Retinal pigment epithelial cell (primary cell): ENCODE results near the gene LOXL3.

Experiments
- DNase-seq: peaks from one replicate; pipeline ENCODE4 v3.0.0-alpha.2; 2010; ENCODE audit warnings: low read depth
- H3K4me3 ChIP-seq: 2 replicates; pipeline ENCODE4 v1.5.1; 2011; ENCODE audit warnings: mild to moderate bottlenecking, low read length, control low read depth, moderate library complexity
- CTCF ChIP-seq: conservative IDR thresholded peaks from 2 replicates; pipeline ENCODE4 v1.5.1; 2011; ENCODE audit warnings: low read depth, low read length, control low read depth, inconsistent platforms

Gene LOXL3

GRCh38 chr2:74546004-74546403 lies 7.7 kb downstream of the LOXL3 start:
- no peak for DNase-seq
- no peak for TF ChIP-seq CTCF
- no peak overlapping the region for H3K4me3 ChIP-seq

GRCh38 chr2:74544634-74545033 lies 9.1 kb downstream of the LOXL3 start:
- no peak overlapping the region for H3K4me3 ChIP-seq
- no peak for DNase-seq
- TF ChIP-seq CTCF: peak; percentile 16

DNA sequence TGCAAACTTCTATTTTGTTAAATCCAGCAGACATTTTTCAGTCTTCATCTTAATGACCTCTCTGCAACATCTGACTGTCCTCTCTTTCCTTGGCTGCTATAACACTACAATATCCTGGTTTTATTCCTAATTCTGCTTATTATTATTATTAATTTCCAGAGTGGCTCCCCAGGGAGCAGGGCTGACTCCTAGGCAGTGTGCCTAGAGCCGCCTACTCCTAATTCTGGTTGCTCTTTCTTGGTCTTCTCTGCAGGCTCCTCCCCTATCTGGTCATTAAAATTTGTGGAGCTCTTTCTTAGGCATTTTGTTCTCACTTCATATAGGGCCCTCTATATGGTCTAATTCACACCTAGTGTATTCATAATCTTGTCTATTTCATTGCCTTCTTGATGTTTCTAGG lies 10.8 kb downstream of the LOXL3 start:
- no peak for DNase-seq
- H3K4me3 ChIP-seq: no peak overlapping the region
- no peak for TF ChIP-seq CTCF

DNA sequence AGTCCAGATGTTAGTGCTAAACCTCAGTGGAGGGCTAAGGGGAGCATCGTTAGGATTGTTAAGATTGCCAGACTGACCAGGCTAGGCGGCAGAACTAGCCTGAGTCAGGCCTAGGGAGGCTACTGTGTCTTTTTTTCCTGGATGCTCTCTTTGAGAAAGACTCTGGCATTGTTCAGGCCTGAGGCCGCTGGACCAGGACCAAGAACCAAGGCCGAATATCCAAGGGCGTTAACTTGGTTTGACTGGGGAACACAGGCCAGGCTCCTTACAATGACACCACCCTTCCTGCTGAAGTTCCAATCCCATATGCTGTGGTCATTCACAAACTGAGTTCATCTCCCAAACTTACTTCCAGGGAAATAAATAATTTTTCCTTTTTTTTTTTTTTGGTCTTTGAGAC lies 13.5 kb downstream of the LOXL3 start:
- no peak overlapping the region for H3K4me3 ChIP-seq
- no peak for TF ChIP-seq CTCF
- DNase-seq: no peak

DNA sequence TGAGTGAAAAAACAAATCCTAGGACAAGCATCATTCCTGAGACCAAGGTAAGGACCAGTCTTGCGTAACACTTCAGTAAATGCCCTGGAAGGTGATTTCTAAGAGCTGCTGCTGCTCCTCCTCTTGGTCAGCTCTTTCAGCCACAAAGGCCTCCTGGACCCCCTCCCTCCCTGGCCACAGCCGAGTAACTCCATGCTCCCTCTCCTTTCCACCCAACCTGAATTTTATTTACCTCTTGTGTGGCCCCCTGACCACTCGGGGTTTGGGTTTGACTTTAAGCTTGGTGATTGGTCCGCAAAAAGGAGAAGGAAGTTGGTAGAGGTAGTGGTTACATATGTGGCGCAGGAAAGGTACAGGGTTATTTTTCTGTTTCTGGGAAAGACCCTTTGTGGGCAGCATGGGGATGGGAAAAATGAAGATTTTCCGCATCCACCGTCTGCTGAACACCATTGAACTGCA lies 14.8 kb downstream of the LOXL3 start:
- H3K4me3 ChIP-seq: no peak overlapping the region
- DNase-seq: no peak
- TF ChIP-seq CTCF: no peak

- H3K4me3 ChIP-seq: no peak overlapping the region
- no peak for TF ChIP-seq CTCF
- DNase-seq: no peak
Observed at GRCh38 chr2:74537140-74537539, 16.6 kb downstream of the LOXL3 start.

DNA sequence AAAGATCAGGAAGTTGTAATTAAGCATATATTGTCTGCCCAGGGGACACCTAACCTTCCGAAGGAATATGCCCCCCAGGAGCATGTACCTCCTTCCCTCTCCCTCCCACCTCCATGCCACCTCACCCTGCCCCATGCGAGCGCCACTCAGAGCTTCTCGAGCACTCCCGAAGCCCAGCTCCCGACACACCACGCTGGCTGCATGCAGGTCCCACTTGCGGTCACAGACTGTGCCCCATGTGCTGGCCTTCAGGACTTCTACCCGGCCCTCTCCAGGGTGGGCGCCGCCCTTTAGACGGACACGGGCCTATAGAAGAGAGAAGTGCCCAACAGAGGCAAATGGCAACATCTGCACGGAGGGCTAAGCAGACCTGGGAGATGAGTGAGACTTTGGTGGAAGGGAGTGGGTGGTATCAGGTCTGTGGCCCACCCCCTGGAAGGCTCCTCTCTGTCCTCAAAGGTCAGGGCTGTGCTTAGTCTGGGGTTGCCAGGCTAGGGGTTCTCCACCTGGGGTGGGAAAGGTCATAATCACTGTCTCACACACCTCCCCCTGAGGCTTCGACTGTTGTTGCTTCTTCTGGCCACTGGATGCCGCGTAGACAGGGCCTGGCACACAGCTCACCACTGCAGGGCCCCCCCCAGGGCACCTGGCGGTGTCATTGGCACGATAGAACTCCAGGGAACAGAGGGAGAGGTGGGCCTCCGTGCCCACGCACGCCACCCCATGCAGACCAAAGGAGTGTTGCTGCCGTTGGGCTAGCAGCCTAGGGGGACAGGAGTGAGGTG lies 17.4 kb downstream of the LOXL3 start:
- DNase-seq: no peak
- no peak overlapping the region for H3K4me3 ChIP-seq
- no peak for TF ChIP-seq CTCF
